GM12801 (cell line): ENCODE data around the gene TOP1.

Experiments
- CTCF ChIP-seq: IDR thresholded peaks from one replicate; pipeline ENCODE4 v1.5.1; 2011; ENCODE audit warnings: control low read depth; ENCODE audit not compliant: insufficient read length; ENCODE audit errors: extremely low read depth

Gene TOP1

GRCh38 chr20:41040855-41041254 is 12.2 kb downstream of the TOP1 start:
- no peak for TF ChIP-seq CTCF

GRCh38 chr20:41041693-41042092 is 13.1 kb downstream of the TOP1 start:
- no peak for TF ChIP-seq CTCF

DNA sequence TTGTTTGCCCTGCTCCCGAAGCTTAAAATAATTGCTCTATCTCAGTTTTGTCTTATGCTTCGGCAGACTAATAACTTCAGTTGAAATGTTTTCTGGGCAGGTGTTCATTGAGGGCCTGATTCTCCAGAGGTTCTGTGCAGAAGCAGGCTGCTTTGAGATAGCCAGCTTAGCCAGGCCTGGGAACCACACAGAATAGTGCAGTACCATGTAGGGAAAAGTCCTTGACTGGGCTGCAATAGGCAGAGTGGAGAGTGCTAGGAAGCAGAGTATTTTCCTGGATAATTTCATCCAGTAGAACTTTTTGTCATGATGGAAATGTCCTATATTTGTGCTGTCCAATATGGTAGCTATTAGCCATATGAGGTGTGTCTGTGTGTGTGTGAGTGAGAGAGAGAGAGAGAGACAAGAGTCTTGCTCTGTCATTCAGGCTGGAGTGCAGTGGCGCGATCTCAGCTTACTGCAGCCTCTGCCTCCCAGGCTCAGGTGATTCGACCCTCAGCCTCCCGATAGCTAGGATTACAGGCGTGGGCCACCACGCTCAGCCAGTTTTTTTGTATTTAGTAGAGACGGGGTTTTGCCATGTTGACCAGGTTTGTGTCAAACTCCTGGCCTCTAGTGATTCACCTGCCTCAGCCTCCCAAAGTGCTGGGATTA is 15.9 kb downstream of the TOP1 start:
- TF ChIP-seq CTCF: no peak

DNA sequence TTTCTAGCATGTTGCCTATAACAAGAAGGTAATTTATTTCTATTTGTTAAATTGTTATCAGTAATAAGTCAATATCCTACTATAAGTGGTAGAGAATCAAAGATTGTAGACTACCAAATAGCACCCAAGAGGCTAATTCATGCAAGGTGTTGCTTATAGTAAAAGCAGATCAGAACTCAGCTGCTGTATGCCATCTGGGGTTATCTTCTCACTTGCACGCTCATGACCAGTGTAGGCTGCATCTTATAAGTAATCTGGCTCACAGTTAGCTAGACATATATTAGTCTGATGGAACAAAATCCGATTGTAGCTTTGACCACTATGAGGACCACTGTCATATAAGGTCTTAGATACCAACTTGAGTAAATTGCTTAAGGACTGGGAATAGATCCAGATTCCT is 17.0 kb downstream of the TOP1 start:
- no peak for TF ChIP-seq CTCF

DNA sequence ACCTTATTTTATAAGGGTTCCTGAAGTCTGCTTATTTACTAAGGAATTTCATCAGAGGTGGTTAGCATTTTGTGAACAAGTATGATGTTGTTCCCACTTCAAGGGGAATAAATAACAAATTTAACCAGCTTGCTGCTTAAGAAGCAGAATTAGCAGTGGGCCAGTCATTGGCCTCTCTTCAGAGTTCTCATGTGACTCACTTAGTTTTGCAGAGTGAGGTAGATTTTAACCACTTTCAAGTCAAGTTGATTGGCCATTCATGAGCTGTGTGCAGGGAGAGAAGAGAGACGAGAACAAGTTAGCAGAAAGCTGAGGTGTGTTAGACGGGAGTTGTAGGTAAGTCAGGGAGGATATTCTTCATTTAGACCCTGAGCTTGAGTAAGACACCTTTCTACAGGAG is 18.1 kb downstream of the TOP1 start:
- no peak for TF ChIP-seq CTCF

DNA sequence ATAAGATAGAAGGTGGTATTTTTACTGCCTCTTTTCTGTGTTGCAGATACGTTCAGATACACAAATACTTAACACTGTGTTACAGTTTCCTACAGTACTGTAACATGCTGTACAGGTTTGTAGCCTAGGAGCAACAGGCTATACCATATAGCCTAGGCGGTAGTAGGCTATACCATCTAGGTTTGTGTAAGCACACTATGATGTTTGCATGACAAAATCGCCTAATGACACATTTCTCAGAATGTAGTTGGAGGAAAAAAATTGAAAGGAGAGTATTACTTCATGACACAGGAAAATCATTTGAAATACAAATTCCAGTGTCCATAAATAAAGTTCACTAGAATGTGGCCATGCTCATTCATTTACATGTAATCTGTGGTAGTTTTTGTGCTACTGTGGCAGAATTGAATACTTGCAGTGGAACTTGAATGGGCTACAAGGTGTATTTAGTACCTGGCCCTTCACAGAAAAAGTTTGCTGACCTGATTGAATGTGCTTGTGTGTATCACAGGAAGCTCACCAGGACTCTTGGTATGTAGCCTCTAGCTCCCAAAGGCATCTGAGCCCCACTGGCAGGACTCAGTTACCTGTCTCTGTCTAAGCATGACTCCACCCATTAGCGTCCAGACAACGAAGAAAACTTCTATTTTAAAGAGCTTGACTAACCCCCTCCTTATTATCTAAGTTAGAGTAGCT is 18.8 kb downstream of the TOP1 start:
- no peak for TF ChIP-seq CTCF

- TF ChIP-seq CTCF: no peak
Measured at GRCh38 chr20:41047975-41048305, 19.3 kb downstream of the TOP1 start.
